Adrenal gland (tissue), 12 donors: Measurements from ENCODE around the gene MGAT5B. TPM values are rescaled to one million over a fixed set of nuclear protein-coding genes. Genes with fewer than 3 reads are reported as not detected.
"Not testable (repeated sequence)": the region's sequence is repeated elsewhere in the genome, so short reads cannot be mapped to it uniquely, and the experiment has no call there.

ENCODE experiments used
- DNase-seq, 7 donors: peaks; one replicate each; pipeline ENCODE4 v3.0.0-alpha.2; 2019 to 2020
- H3K27ac ChIP-seq, 5 donors: fragments of 200-600 bp; sonication (generic) in 4 of 5; 1 replicate in 3 of 5; 2 replicates in 2 of 5; pipeline versions ENCODE4 v1.5.1 to v1.8.0; 2016 to 2020; ENCODE audit warnings: mild to moderate bottlenecking in 1 of 5
- H3K27me3 ChIP-seq: fragments of 200-600 bp; 2 replicates; pipeline ENCODE4 v1.8.0; 2021
- H3K36me3 ChIP-seq, 2 donors: fragments of 200-600 bp; replicated peaks in 1 of 2; 1 replicate in 1 of 2; 2 replicates in 1 of 2; pipeline versions ENCODE4 v1.5.1 to v1.8.0; 2018 to 2022
- H3K4me1 ChIP-seq, 2 donors: fragments of 200-600 bp; replicated peaks in 1 of 2; 1 replicate in 1 of 2; 2 replicates in 1 of 2; pipeline versions ENCODE4 v1.5.1 to v1.8.0; 2018 to 2021
- H3K4me3 ChIP-seq, 4 donors: fragments of 200-600 bp; sonication (generic) in 3 of 4; one replicate each; pipeline ENCODE4 v1.5.1; 2016 to 2018
- H3K9me3 ChIP-seq, 3 donors: fragments of 200-600 bp; sonication (generic) in 1 of 3; replicated peaks in 1 of 3; 1 replicate in 2 of 3; 2 replicates in 1 of 3; pipeline versions ENCODE4 v1.5.1 to v1.8.0; 2016 to 2021
- POLR2A ChIP-seq, 2 donors: fragments of 450-650 bp; IDR thresholded peaks; one replicate each; pipeline ENCODE4 v1.6.1; 2017; ENCODE audit warnings: antibody characterized with exemption in 2 of 2, mild to moderate bottlenecking in 2 of 2, moderate library complexity in 1 of 2
- WGBS, 4 donors: extraction: QIAGEN DNeasy Blood & Tissue Kit in 2 of 4; methylation state at CpG; one replicate each; pipeline versions ENCODE4 v1.1.5 to v1.1.7; 2013 to 2017; 5-methylcytosine and 5-hydroxymethylcytosine counted together
- intact Hi-C, 2 donors: fragments of 100-400 bp; cut with DNase I; formaldehyde crosslinking; loops; one replicate each; pipeline versions ENCODE4 v1.14.1 to v1.15.0; 2022 to 2023
- polyA plus RNA-seq, 3 donors: library from polyadenylated mRNA; stranded (reverse); fragments of 200-250 nt in 2 of 3; fragments of 350-450 nt in 1 of 3; fragmentation: Illumina TruSeq in 1 of 3; extraction: RNeasy Lipid Tissue Mini Kit (QIAGEN cat#74804) in 1 of 3; gene quantifications; one replicate each; pipeline ENCODE4 v1.2.3, GENCODE V29; 2013 to 2014
- total RNA-seq, 9 donors: library from RNA; depleted of rRNA in 4 of 9; stranded (reverse); fragments of >200 nt in 4 of 9; fragments of 120-200 nt in 1 of 9; fragmentation: NEBNext Ultra II Directional in 1 of 9; extraction: Animal tissue kit (Norgen Biotek cat#: 25700) in 1 of 9; gene quantifications; one replicate each; pipeline versions ENCODE4 v1.1.0 to v1.2.4, GENCODE V29; 2013 to 2023
- TF ChIP-seq, protein P1 (sequence below), 6 experiments: fragments of 450-650 bp in 4 of 6; fragments of 200-600 bp in 2 of 6; sonication (generic) in 1 of 6; IDR thresholded peaks; 1 replicate in 5 of 6; 2 replicates in 1 of 6; pipeline versions ENCODE4 v1.5.1 to v1.8.0; 2016 to 2021; ENCODE audit warnings: antibody characterized with exemption in 6 of 6, mild to moderate bottlenecking in 2 of 6, moderate library complexity in 1 of 6
- donor health status: healthy with polysubstance abuse.
- donor health status: Bipolar disorder and iron deficiency.
- donor health status: DM: yes; HTN: yes; CAD: no.
- donor health status: DM: no; HTN: no; CAD: no.
- donor health status: DM: no; HTN: no; CAD: no.
- donor health status: DM: yes; HTN: yes; CAD: no.

MGAT5B gene
- total and polyA plus RNA-seq, 12 donors = 0.24 to 1.0 (median 0.70) TPM; not detected in 1

DNA sequence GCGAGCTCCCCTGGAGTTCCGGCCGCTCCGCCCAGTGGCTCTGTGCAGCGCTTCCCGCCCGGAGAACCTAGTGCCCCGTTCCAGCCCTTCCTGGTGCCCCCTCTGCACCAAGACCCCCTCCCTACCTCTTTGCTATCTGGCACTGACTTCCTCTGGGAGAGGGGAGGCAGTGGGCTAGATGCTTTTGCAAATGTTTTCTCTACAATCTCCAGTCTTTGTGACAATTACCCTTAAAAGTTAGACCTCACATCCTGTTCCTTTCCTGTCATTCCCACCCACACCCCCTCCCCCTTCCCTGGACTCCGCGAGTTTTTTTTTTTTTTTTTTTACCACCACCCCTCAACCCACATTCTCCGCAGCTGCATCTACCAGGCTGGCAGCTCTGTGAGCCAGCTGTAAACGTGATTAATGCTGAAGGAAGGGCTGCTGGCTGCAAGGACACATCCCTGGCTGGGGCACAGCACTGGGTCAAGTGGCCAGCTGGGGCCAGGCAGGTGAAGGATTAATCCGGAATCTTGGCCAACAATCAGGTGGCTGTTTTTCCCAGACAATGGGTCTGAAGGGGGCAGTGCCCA, 101.5 kb downstream of the MGAT5B start:
- WGBS, 4 donors = 1 to 4% (median 3%) methylated on average over 8 to 13 of the region's 13 CpGs
- intact Hi-C loops = no loop called here
- H3K27ac ChIP-seq = no peak overlapping the region
- H3K4me1 ChIP-seq = peaks cover 0 to 9% of the 10 kb centered on the region in 2 donors
- peak overlapping the region in 1 of 4 donors; percentile 9 for H3K4me3 ChIP-seq
- H3K36me3 ChIP-seq = no peaks in the 10 kb centered on the region
- no peaks in the 10 kb centered on the region for H3K9me3 ChIP-seq
- DNase-seq = peak in 5 of 7 donors; percentile 25 to 54 (median 44)
- TF ChIP-seq POLR2A (IDR thresholded peaks at IDR 0.05) = no peak
- TF ChIP-seq, protein P1, sequence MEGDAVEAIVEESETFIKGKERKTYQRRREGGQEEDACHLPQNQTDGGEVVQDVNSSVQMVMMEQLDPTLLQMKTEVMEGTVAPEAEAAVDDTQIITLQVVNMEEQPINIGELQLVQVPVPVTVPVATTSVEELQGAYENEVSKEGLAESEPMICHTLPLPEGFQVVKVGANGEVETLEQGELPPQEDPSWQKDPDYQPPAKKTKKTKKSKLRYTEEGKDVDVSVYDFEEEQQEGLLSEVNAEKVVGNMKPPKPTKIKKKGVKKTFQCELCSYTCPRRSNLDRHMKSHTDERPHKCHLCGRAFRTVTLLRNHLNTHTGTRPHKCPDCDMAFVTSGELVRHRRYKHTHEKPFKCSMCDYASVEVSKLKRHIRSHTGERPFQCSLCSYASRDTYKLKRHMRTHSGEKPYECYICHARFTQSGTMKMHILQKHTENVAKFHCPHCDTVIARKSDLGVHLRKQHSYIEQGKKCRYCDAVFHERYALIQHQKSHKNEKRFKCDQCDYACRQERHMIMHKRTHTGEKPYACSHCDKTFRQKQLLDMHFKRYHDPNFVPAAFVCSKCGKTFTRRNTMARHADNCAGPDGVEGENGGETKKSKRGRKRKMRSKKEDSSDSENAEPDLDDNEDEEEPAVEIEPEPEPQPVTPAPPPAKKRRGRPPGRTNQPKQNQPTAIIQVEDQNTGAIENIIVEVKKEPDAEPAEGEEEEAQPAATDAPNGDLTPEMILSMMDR (IDR thresholded peaks at IDR 0.05) = no peak
- peaks cover 31% of the 10 kb centered on the region for H3K27me3 ChIP-seq

DNA sequence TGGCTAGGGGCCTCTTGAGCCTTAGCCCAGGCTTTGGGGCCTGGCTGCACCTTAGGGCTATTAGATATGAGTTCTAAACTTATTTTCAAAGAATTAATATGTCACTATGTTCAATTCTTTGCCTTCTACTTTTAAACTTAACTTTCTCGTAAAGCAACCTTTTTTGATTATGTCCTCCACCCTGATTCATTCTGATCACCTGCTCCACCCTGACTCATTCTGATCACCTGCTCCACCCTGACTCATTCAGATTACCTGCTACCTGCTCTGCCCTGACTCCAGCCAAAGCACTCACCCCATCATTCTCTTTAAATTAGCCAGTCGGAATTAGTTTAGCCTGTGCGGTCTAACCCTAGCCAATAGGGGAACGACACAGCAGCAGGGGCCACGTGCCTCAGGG, 102.0 kb downstream of the MGAT5B start:
- H3K4me1 ChIP-seq, H3K36me3 ChIP-seq, DNase-seq, intact Hi-C loops, H3K27ac ChIP-seq, H3K9me3 ChIP-seq, H3K4me3 ChIP-seq: not testable (repeated sequence)
- H3K27me3 ChIP-seq = peaks cover 31% of the 10 kb centered on the region
- 86 to 91% (median 88%) methylated on average over 5 of the region's 5 CpGs for WGBS, 4 donors

DNA sequence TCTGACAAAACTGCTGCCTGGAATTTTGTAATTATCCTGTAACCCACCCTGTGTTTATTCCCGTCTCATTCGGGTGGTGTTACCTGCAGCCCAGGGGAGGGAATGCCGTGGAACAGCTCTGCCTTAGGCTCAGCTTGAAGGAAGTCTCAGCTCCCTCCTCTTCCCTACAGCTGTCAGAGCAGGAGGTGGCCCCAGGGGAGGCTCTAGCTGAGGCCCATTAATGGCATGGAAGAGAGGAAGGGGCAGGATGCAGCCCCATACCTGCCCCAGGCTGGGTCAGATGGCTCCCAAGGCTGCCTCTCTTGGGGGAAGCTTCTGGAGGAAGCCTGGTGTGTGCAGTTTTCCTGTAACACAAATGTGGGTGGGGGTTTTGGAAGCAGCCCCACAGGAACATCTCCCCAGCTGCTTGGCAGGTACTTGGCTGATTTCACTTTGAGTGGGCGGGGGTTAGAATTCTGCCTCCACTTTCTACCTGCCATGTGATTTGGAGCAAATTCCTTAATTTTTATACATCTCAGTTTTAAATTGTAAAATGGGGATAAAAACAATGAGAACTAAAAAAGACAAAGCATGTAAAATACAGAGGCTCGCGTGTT, 103.9 kb downstream of the MGAT5B start:
- H3K27me3 ChIP-seq = peaks cover 22% of the 10 kb centered on the region
- DNase-seq = no peak
- H3K27ac ChIP-seq = no peak overlapping the region
- no peaks in the 10 kb centered on the region for H3K9me3 ChIP-seq
- TF ChIP-seq POLR2A (IDR thresholded peaks at IDR 0.05) = no peak
- TF ChIP-seq, protein P1 (IDR thresholded peaks at IDR 0.05) = no peak
- H3K36me3 ChIP-seq = no peaks in the 10 kb centered on the region
- WGBS, 4 donors = 85 to 89% (median 87%) methylated on average over 6 of the region's 6 CpGs
- H3K4me3 ChIP-seq = no peak overlapping the region
- peaks cover 0 to 9% of the 10 kb centered on the region in 2 donors for H3K4me1 ChIP-seq
- intact Hi-C loops = no loop called here

DNA sequence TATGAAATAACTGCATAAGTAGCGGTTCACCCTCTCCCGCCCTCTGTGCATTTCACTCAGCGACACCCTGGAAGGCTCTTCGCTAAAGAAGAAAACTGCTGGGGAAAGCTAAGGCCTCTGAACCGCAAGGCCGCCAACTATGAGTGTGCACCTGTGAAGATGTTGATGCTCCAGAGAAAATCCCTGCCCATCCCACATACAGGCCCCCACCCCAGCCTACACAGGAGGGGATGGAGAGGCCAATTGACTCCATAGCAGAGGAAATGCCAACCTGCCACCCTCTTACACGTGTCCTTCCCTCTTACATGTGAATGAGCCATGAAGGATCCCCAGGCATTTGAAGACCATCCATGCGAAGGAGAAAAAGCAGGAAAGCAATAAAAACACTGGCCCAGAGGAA, 104.8 kb downstream of the MGAT5B start:
- no peaks in the 10 kb centered on the region for H3K9me3 ChIP-seq
- WGBS, 4 donors = 85 to 95% (median 90%) methylated on average over 8 of the region's 8 CpGs
- H3K4me1 ChIP-seq = peaks cover 0 to 9% of the 10 kb centered on the region in 2 donors
- peaks cover 16% of the 10 kb centered on the region for H3K27me3 ChIP-seq
- H3K36me3 ChIP-seq = no peaks in the 10 kb centered on the region
- DNase-seq = no peak
- no peak overlapping the region for H3K27ac ChIP-seq
- intact Hi-C loops = no loop called here
- no peak overlapping the region for H3K4me3 ChIP-seq
- TF ChIP-seq, protein P1 (IDR thresholded peaks at IDR 0.05) = no peak
- TF ChIP-seq POLR2A (IDR thresholded peaks at IDR 0.05) = no peak

DNA sequence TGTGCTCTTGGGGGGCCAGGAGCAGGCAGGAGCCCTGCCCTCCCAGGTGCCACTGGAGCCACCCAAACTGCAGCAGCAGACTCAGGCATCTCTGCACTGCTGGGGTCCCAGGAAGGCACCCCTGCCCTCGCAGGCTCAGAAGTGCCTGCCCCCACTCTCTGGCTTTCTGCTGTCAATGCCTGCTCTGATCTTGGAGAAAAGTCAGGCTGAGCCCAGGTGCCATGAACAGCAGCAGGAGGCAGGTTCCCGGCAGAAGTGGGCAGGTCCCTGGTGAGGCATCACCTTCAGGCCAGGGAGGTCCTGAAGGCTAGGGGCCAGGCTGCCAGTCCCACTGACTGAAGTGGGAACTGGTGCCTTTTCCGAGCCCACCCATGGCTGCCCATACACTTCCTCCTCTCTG, 106.5 kb downstream of the MGAT5B start:
- no peak overlapping the region for H3K4me3 ChIP-seq
- H3K27me3 ChIP-seq = no peaks in the 10 kb centered on the region
- H3K27ac ChIP-seq = no peak overlapping the region
- H3K4me1 ChIP-seq = no peaks in the 10 kb centered on the region
- H3K36me3 ChIP-seq = no peaks in the 10 kb centered on the region
- no peak for DNase-seq
- intact Hi-C loops = no loop called here
- WGBS, 4 donors = 71 to 90% (median 89%) methylated on average over 1 to 3 of the region's 3 CpGs
- H3K9me3 ChIP-seq = no peaks in the 10 kb centered on the region
- TF ChIP-seq POLR2A (IDR thresholded peaks at IDR 0.05) = no peak
- TF ChIP-seq, protein P1 (IDR thresholded peaks at IDR 0.05) = no peak

DNA sequence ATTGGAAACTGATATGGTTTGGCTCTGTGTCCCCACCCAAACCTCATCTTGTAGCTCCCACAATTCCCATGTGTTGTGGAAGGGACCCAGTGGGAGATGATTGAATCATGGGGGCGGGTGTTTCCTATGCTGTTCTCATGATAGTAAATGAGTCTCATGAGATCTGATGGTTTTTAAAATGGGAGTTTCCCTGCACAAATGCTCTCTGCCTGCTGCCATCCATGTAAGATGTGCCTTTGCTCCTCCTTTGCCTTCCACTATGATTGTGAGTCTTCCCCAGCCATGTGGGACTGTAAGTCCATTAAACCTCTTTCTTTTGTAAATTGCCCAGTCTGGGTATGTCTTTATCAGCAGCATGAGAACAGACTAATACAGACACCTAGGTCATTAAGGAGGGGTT, 109.8 kb downstream of the MGAT5B start:
- DNase-seq, H3K4me1 ChIP-seq, intact Hi-C loops, H3K27me3 ChIP-seq, H3K36me3 ChIP-seq, H3K9me3 ChIP-seq, H3K27ac ChIP-seq, H3K4me3 ChIP-seq: not testable (repeated sequence)
- WGBS, 4 donors = 63 to 91% (median 80%) methylated on average over 1 of the region's 1 CpG
